ENCODE measurements around the gene STK38. TPM values are rescaled to one million over a fixed set of nuclear protein-coding genes. Genes with fewer than 3 reads are reported as not detected.
A peak's percentile ranks its signal among the peaks of the same experiment; 100 is the strongest.
"Not testable (repeated sequence)": the region's sequence is repeated elsewhere in the genome, so short reads cannot be mapped to it uniquely, and the experiment has no call there.

The STK38 gene
- total RNA-seq, 2 donors from 2014 or later = 16.1 to 17.6 TPM

DNA sequence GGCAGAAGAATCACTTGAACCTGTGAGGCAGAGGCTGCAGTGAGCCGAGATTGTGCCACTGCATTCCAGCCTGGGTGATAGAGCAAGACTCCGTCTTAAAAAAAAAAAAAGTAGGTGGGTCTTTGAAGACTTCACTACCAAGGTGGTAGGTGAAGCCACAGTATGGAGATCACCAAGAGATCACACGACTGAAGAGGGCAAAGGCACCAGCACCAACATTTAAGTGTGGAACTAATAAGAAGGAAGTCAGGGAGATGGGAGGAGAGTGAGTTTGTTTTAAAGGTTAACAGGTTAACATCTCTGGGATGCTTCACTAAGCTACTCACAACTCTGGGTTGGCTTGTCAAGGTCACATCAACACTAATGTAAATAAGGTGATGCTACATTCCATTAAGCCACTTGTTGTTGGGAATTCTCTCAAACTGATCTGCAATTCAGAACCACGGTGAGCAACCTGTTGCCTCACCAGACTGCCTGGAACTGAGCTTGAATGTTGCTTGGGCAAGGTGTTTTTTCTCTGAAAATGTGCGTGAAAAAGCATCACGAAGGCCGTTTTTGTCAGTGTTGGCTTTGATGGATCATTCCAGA is 55.8 kb downstream of the STK38 start:
- Histone ChIP-seq H3K9me3 (no peaks in the 10 kb centered on the region), H3K27me3 (no peaks in the 10 kb centered on the region), H3K4me3 (no peak overlapping the region), H3K4me1 (peaks cover 0 to 20% of the 10 kb centered on the region in 2 donors), H3K36me3 (peaks cover 34% of the 10 kb centered on the region), H3K27ac (no peak overlapping the region)
- TF ChIP-seq, protein P1, sequence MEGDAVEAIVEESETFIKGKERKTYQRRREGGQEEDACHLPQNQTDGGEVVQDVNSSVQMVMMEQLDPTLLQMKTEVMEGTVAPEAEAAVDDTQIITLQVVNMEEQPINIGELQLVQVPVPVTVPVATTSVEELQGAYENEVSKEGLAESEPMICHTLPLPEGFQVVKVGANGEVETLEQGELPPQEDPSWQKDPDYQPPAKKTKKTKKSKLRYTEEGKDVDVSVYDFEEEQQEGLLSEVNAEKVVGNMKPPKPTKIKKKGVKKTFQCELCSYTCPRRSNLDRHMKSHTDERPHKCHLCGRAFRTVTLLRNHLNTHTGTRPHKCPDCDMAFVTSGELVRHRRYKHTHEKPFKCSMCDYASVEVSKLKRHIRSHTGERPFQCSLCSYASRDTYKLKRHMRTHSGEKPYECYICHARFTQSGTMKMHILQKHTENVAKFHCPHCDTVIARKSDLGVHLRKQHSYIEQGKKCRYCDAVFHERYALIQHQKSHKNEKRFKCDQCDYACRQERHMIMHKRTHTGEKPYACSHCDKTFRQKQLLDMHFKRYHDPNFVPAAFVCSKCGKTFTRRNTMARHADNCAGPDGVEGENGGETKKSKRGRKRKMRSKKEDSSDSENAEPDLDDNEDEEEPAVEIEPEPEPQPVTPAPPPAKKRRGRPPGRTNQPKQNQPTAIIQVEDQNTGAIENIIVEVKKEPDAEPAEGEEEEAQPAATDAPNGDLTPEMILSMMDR (IDR thresholded peaks at IDR 0.05) = no peak
- no peak for DNase-seq (ENCODE audit: low spot score)

DNA sequence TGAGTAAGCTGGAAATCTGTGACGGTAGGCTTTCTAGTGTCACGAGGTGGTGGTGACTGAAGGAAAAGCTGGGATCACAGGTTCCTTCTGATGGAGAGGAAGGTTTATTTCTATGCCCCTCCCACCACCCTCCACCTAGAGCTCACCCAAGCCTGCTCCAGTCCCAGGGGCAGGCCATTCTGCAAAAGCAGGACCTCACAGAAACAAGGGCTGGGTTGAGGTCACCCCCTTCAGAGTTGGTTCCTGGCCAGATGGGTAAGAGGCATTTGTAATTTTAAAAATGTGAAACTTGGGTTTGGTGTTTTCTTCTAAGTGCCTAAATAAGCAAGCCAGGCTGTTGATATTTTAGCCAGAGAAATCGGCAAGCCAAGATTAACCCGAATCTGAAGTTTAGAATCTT is 57.9 kb downstream of the STK38 start:
- Histone ChIP-seq H3K27ac (no peak overlapping the region), H3K4me1 (peaks cover 0 to 20% of the 10 kb centered on the region in 2 donors), H3K36me3 (peaks cover 21% of the 10 kb centered on the region), H3K4me3 (no peak overlapping the region), H3K27me3 (no peaks in the 10 kb centered on the region), H3K9me3 (no peaks in the 10 kb centered on the region)
- TF ChIP-seq, protein P1 (IDR thresholded peaks at IDR 0.05) = no peak
- no peak for DNase-seq (ENCODE audit: low spot score)

DNA sequence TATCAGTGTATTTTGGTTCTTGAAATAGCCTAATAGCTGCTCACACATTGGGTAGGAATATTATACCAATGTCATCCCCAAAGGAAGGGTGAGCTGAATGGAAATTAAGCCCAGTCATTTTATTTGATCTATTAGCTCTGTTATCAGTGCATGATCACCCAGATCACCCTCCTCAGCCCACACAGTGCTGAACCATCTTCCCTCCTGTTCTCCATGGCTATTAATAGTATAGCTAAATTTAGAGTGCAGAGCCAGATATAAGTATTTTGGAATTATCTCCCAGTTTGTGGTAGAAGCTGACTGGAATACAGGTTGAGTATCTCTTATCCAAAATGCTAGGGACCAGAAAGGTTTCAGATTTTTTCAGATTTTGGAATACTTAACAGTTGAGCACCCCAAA is 59.1 kb downstream of the STK38 start:
- DNase-seq (ENCODE audit: low spot score) = no peak
- no peaks in the 10 kb centered on the region for H3K9me3 ChIP-seq
- no peaks in the 10 kb centered on the region for H3K27me3 ChIP-seq
- H3K4me3 ChIP-seq = no peak overlapping the region
- peaks cover 17% of the 10 kb centered on the region for H3K36me3 ChIP-seq
- peak overlapping the region in 1 of 2 donors; percentile 41 for H3K27ac ChIP-seq
- peaks cover 0 to 20% of the 10 kb centered on the region in 2 donors for H3K4me1 ChIP-seq
- TF ChIP-seq, protein P1 (IDR thresholded peaks at IDR 0.05) = no peak

DNA sequence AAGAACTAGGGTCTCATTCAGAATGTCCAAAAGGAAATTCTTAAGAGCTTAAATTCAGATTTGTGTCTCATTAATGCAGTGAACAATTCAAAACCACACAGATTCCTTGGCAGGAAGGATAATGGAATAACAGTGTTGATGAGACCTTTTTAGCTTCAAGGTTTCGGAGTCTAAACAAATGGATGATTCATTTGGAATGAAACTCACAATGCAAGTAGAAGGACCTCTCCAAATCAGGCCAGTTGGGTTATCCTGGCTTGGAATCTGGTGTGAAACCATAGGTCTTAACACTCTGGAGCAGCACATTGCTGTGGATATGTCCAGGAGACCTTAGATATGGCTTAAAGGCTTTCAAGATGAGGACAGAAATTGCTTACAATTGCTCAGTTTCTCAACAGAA is 59.6 kb downstream of the STK38 start:
- H3K36me3 ChIP-seq = peaks cover 17% of the 10 kb centered on the region

DNA sequence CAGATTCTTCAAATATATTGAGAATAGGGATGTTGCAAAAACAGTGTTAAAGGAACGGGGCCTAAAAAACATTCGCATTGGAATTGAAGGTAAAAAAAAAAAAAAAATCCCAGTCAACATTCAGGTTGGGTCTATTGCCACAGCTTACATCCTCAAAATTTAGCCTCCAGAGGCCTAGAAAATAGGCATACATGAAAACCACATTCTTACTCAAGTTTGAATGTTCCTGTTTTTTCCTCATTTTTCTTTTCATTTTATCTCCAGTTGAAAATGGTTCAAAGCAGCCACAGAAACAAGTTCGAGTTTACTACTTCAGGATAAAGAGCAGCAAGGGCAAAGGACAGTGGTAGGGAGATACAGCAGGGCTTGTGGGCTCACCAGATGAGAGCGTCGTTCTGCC is 62.5 kb downstream of the STK38 start:
- peaks cover 0 to 20% of the 10 kb centered on the region in 2 donors for H3K4me1 ChIP-seq
- no peak for DNase-seq (ENCODE audit: low spot score)
- no peaks in the 10 kb centered on the region for H3K9me3 ChIP-seq
- TF ChIP-seq, protein P1 (IDR thresholded peaks at IDR 0.05) = no peak
- peaks cover 42% of the 10 kb centered on the region for H3K36me3 ChIP-seq
- no peak overlapping the region for H3K4me3 ChIP-seq
- H3K27ac ChIP-seq = no peak overlapping the region
- H3K27me3 ChIP-seq = no peaks in the 10 kb centered on the region

More for the DNA sequence above, 59.6 kb downstream of the STK38 start:
- no peaks in the 10 kb centered on the region for H3K27me3 ChIP-seq
- H3K27ac ChIP-seq = peak overlapping the region in 1 of 2 donors; percentile 41
- H3K4me1 ChIP-seq = peaks cover 0 to 20% of the 10 kb centered on the region in 2 donors
- no peak for DNase-seq (ENCODE audit: low spot score)
- no peak overlapping the region for H3K4me3 ChIP-seq
- H3K9me3 ChIP-seq = no peaks in the 10 kb centered on the region
- TF ChIP-seq, protein P1 (IDR thresholded peaks at IDR 0.05) = no peak

DNA sequence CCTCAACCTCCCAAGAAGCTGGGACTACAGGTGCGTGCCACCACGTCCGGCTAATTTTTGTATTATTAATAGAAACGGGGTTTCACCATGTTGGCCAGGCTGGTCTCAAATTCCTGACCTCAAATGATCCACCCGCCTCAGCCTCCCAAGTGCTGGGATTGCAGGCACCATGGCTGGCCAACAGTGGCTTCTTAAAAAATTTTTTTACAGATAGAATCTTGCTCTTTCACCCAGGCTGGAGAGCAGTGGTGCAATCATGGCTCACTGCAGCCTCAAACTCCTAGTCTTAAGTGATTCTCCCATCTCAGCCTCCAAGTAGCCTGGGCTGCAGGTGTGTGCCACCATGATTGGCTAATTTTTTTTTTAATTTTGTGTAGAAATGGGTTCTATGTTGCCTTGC is 64.0 kb downstream of the STK38 start:
- peaks cover 42% of the 10 kb centered on the region for H3K36me3 ChIP-seq
- not testable (repeated sequence) for H3K4me1 ChIP-seq; H3K27me3 ChIP-seq; DNase-seq (ENCODE audit: low spot score); H3K27ac ChIP-seq; H3K4me3 ChIP-seq; H3K9me3 ChIP-seq
